Activated CD4-positive, alpha-beta T cell treated with anti-CD3 and anti-CD28 coated beads, Interleukin-2, amount 10 ng/mL, durations not matched to agents 24 days and 14 days (primary cell): ENCODE results near the gene ST14. TPM values are rescaled to one million over a fixed set of nuclear protein-coding genes. Genes with fewer than 3 reads are reported as not detected.
"Not testable (repeated sequence)": the region's sequence is repeated elsewhere in the genome, so short reads cannot be mapped to it uniquely, and the experiment has no call there.

ENCODE experiments used
- DNase-seq: peaks from one replicate; pipeline ENCODE4 v3.0.0; 2022
- H3K27ac Mint-ChIP-seq: one replicate; pipeline ENCODE4 v1.8.0; 2022; ENCODE audit warnings: mild to moderate bottlenecking, mixed read lengths
- H3K27me3 Mint-ChIP-seq: one replicate; pipeline ENCODE4 v1.8.0; 2022; ENCODE audit warnings: mixed read lengths
- H3K36me3 Mint-ChIP-seq: one replicate; pipeline ENCODE4 v1.8.0; 2022; ENCODE audit warnings: low read depth, mild to moderate bottlenecking, mixed read lengths
- H3K4me1 Mint-ChIP-seq: one replicate; pipeline ENCODE4 v1.8.0; 2021; ENCODE audit warnings: mixed read lengths
- H3K4me3 Mint-ChIP-seq: one replicate; pipeline ENCODE4 v1.8.0; 2022; ENCODE audit warnings: mild to moderate bottlenecking, moderate library complexity, mixed read lengths
- H3K9me3 Mint-ChIP-seq: one replicate; pipeline ENCODE4 v1.8.0; 2021; ENCODE audit warnings: mixed read lengths
- intact Hi-C: fragments of 100-400 bp; cut with micrococcal nuclease; formaldehyde crosslinking; loops from one replicate; pipeline ENCODE4 v1.15.1; 2023
- total RNA-seq: library from RNA; stranded (reverse); gene quantifications from 2 replicates; pipeline ENCODE4 v1.2.3, GENCODE V29; 2022

The ST14 gene
- total RNA-seq, 1 donor from 2014 or later, result not detected

GRCh38 chr11:130216591-130217132, 57.1 kb downstream of the ST14 start:
- Mint-ChIP-seq H3K4me1 (no peaks in the 10 kb centered on the region), H3K36me3 (no peaks in the 10 kb centered on the region), H3K9me3 (no peaks in the 10 kb centered on the region), H3K4me3 (no peak overlapping the region), H3K27ac (no peak overlapping the region), H3K27me3 (peaks cover 2% of the 10 kb centered on the region)
- no peak for DNase-seq
- intact Hi-C loops, result no loop called here

- Mint-ChIP-seq H3K4me1 (no peaks in the 10 kb centered on the region), H3K27ac (no peak overlapping the region), H3K4me3 (no peak overlapping the region), H3K9me3 (no peaks in the 10 kb centered on the region), H3K27me3 (peaks cover 2% of the 10 kb centered on the region), H3K36me3 (no peaks in the 10 kb centered on the region)
- intact Hi-C loops, result no loop called here
- no peak for DNase-seq
Observed at GRCh38 chr11:130217133-130218031, 57.8 kb downstream of the ST14 start.

GRCh38 chr11:130218501-130219070, 59.0 kb downstream of the ST14 start:
- intact Hi-C loops, result no loop called here

GRCh38 chr11:130219148-130219547, 59.6 kb downstream of the ST14 start:
- H3K27ac Mint-ChIP-seq, result no peak overlapping the region
- H3K27me3 Mint-ChIP-seq, result peaks cover 2% of the 10 kb centered on the region
- DNase-seq, result no peak
- no peak overlapping the region for H3K4me3 Mint-ChIP-seq
- intact Hi-C loops, result no loop called here
- H3K9me3 Mint-ChIP-seq, result no peaks in the 10 kb centered on the region
- no peaks in the 10 kb centered on the region for H3K36me3 Mint-ChIP-seq
- H3K4me1 Mint-ChIP-seq, result peaks cover 2% of the 10 kb centered on the region

More at GRCh38 chr11:130218501-130219070, 59.0 kb downstream of the ST14 start:
- Mint-ChIP-seq H3K27me3 (peaks cover 2% of the 10 kb centered on the region), H3K9me3 (no peaks in the 10 kb centered on the region), H3K4me3 (no peak overlapping the region), H3K27ac (no peak overlapping the region), H3K4me1 (peaks cover 2% of the 10 kb centered on the region), H3K36me3 (no peaks in the 10 kb centered on the region)
- no peak for DNase-seq

- Mint-ChIP-seq H3K4me1 (peaks cover 2% of the 10 kb centered on the region), H3K27ac (no peak overlapping the region), H3K27me3 (no peaks in the 10 kb centered on the region), H3K9me3 (no peaks in the 10 kb centered on the region), H3K4me3 (no peak overlapping the region), H3K36me3 (no peaks in the 10 kb centered on the region)
- intact Hi-C loops, result no loop called here
- no peak for DNase-seq
Observed at GRCh38 chr11:130220311-130221035, 60.9 kb downstream of the ST14 start.

- Mint-ChIP-seq H3K36me3 (no peaks in the 10 kb centered on the region), H3K4me1 (peaks cover 2% of the 10 kb centered on the region), H3K27me3 (no peaks in the 10 kb centered on the region), H3K4me3 (no peak overlapping the region), H3K9me3 (no peaks in the 10 kb centered on the region), H3K27ac (no peak overlapping the region)
- DNase-seq, result no peak
- intact Hi-C loops, result no loop called here
Observed at GRCh38 chr11:130223291-130223971, 63.8 kb downstream of the ST14 start.

- Mint-ChIP-seq H3K4me3 (no peak overlapping the region), H3K27me3 (no peaks in the 10 kb centered on the region), H3K36me3 (peaks cover 3% of the 10 kb centered on the region), H3K4me1 (peaks cover 2% of the 10 kb centered on the region), H3K27ac (no peak overlapping the region), H3K9me3 (no peaks in the 10 kb centered on the region)
- peak; percentile 32 for DNase-seq
- intact Hi-C loops, result no loop called here
Observed at GRCh38 chr11:130227373-130227772, 67.8 kb downstream of the ST14 start.

- DNase-seq, intact Hi-C loops, H3K27ac Mint-ChIP-seq, H3K4me1 Mint-ChIP-seq, H3K27me3 Mint-ChIP-seq, H3K4me3 Mint-ChIP-seq, H3K9me3 Mint-ChIP-seq: not testable (repeated sequence)
- H3K36me3 Mint-ChIP-seq, result peaks cover 20% of the 10 kb centered on the region
Observed at GRCh38 chr11:130233486-130233885, 73.9 kb downstream of the ST14 start.

- H3K4me1 Mint-ChIP-seq, H3K4me3 Mint-ChIP-seq, intact Hi-C loops, H3K9me3 Mint-ChIP-seq, H3K27ac Mint-ChIP-seq, H3K27me3 Mint-ChIP-seq, DNase-seq: not testable (repeated sequence)
- H3K36me3 Mint-ChIP-seq, result peaks cover 22% of the 10 kb centered on the region
Observed at GRCh38 chr11:130233888-130234287, 74.3 kb downstream of the ST14 start.

GRCh38 chr11:130234315-130234714, 74.7 kb downstream of the ST14 start:
- Mint-ChIP-seq H3K27ac (no peak overlapping the region), H3K4me3 (no peak overlapping the region), H3K9me3 (no peaks in the 10 kb centered on the region), H3K27me3 (no peaks in the 10 kb centered on the region), H3K36me3 (peaks cover 26% of the 10 kb centered on the region), H3K4me1 (peaks cover 2% of the 10 kb centered on the region)
- intact Hi-C loops, result no loop called here
- DNase-seq, result no peak

GRCh38 chr11:130237282-130238006, 77.9 kb downstream of the ST14 start:
- intact Hi-C loops, result no loop called here
- no peak overlapping the region for H3K27ac Mint-ChIP-seq
- H3K36me3 Mint-ChIP-seq, result peaks cover 28% of the 10 kb centered on the region
- DNase-seq, result no peak
- no peaks in the 10 kb centered on the region for H3K9me3 Mint-ChIP-seq
- H3K4me3 Mint-ChIP-seq, result no peak overlapping the region
- no peaks in the 10 kb centered on the region for H3K27me3 Mint-ChIP-seq
- peaks cover 7% of the 10 kb centered on the region for H3K4me1 Mint-ChIP-seq

GRCh38 chr11:130241713-130242112, 82.1 kb downstream of the ST14 start:
- no peak for DNase-seq
- H3K27ac Mint-ChIP-seq, result no peak overlapping the region
- intact Hi-C loops, result no loop called here
- no peak overlapping the region for H3K4me3 Mint-ChIP-seq
- H3K27me3 Mint-ChIP-seq, result no peaks in the 10 kb centered on the region
- no peaks in the 10 kb centered on the region for H3K9me3 Mint-ChIP-seq
- H3K36me3 Mint-ChIP-seq, result peaks cover 30% of the 10 kb centered on the region
- peaks cover 27% of the 10 kb centered on the region for H3K4me1 Mint-ChIP-seq

GRCh38 chr11:130243816-130244215, 84.2 kb downstream of the ST14 start:
- H3K36me3 Mint-ChIP-seq, result peaks cover 25% of the 10 kb centered on the region

More at GRCh38 chr11:130243816-130244215, 84.2 kb downstream of the ST14 start:
- Mint-ChIP-seq H3K27ac (peak overlapping the region; percentile 75), H3K9me3 (no peaks in the 10 kb centered on the region), H3K27me3 (no peaks in the 10 kb centered on the region), H3K4me3 (peak overlapping the region; percentile 51), H3K4me1 (peaks cover 29% of the 10 kb centered on the region)
- peak; percentile 69 for DNase-seq
- intact Hi-C loops, result no loop called here
